GM18526 (cell line): ENCODE measurements around the gene CNNM1.

ENCODE experiments used
- POLR2A ChIP-seq: IDR thresholded peaks from 3 replicates; pipeline ENCODE4 v1.6.1; 2011; ENCODE audit not compliant: insufficient read length; ENCODE audit errors: extremely low read depth

Gene CNNM1

GRCh38 chr10:99411546-99411945, 82.4 kb downstream of the CNNM1 start:
- TF ChIP-seq POLR2A, result no peak

GRCh38 chr10:99412099-99412498, 82.9 kb downstream of the CNNM1 start:
- no peak for TF ChIP-seq POLR2A

- TF ChIP-seq POLR2A, result no peak
Observed at GRCh38 chr10:99418910-99419624, 89.9 kb downstream of the CNNM1 start.

GRCh38 chr10:99419688-99420087, 90.5 kb downstream of the CNNM1 start:
- no peak for TF ChIP-seq POLR2A

DNA sequence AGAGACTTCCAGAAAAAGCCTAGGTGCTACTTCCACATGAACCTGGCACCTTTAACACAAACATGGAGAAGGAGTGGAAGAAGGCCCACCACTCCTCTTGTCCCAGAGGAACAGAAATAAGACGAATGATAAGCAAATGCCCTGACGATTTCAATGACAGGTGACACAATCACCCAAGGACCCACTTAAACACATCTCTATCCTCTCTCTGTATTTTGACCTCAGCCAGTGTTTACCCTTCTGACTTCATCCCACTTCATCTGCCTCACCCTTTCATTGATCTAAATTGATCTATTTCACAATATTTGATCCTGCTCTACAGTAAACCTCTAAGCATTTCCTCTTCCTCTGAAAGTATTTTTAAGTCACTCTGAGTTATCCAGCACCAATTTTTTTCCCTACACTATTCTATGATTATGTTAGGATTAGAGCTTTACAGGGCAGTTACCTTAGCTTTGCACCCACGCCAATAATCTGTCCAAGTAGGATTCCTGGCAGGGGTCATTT, 92.1 kb downstream of the CNNM1 start:
- TF ChIP-seq POLR2A, result no peak

DNA sequence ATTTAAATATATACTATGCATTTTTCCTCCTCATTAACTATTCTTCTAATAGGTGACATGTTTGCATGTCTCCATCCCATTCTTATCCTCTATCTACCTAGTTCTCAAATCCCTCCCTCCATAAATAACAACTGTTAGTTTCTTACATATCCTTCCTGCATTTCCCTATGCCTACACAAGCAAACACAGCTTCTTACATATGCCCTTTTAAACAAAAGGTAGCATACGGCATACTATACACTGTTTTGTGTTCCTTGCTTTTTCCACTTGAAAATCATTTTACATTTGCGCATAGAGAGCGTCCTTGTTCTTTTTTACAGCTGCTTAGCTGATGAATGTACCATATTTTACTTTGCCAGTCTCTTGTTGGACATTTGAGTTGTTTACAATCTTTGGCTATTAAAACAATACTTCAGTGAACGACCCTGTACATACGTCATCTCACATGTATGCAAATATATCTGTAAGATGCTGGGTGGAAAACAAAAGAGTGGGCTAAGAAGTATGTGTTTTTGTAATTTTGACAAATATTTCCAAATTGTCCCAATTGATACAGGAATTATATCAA, 93.5 kb downstream of the CNNM1 start:
- no peak for TF ChIP-seq POLR2A

GRCh38 chr10:99424656-99425055, 95.5 kb downstream of the CNNM1 start:
- no peak for TF ChIP-seq POLR2A

GRCh38 chr10:99425204-99425603, 96.0 kb downstream of the CNNM1 start:
- TF ChIP-seq POLR2A, result no peak

GRCh38 chr10:99426689-99427088, 97.5 kb downstream of the CNNM1 start:
- no peak for TF ChIP-seq POLR2A

DNA sequence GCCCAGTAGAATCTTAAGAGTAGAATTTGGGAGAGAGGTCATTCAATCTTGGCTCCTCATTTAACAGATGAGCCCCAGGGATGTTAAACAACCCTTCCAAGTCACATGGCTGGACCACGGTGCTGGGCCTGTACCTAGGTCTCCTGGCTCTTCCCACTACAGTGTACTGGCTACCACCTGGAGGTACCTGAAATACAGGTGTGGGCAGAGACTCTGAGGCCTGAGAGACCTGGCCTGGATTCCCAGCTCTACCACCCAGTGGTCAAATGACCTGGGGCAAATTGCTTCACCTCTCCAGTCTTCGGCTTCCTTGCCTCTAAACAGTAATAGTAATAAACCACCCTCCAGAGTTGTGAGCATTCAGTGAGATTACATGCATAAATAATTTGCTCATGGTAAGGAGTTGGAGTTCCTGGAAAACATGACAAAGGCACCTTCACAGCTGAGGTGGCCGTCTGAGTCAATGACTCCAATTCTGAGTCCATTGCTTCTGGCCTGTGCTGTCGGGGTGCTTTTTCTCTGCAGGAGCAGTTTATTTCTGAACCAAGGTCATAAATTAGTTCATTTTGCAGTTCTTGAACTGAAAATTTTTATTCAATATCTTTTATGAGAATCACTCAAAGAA, 98.5 kb downstream of the CNNM1 start:
- no peak for TF ChIP-seq POLR2A

GRCh38 chr10:99429517-99430095, 100.5 kb downstream of the CNNM1 start:
- no peak for TF ChIP-seq POLR2A

DNA sequence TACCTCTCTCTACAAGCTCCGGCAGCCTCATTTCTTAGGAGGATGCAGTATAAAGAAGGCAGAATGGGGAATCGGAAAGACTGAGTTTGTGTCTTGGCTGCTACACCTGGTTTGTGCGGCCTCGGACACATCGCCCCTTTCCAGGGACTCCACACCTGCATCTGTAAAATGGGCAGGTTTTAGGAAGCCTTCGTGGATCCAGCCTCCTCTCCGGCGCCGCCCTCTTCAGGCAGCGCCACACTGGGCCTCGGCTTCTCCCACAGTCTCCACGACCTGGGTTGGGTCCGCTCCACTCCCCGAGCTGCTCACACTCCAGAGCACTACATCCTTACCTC, 100.9 kb downstream of the CNNM1 start:
- no peak for TF ChIP-seq POLR2A

DNA sequence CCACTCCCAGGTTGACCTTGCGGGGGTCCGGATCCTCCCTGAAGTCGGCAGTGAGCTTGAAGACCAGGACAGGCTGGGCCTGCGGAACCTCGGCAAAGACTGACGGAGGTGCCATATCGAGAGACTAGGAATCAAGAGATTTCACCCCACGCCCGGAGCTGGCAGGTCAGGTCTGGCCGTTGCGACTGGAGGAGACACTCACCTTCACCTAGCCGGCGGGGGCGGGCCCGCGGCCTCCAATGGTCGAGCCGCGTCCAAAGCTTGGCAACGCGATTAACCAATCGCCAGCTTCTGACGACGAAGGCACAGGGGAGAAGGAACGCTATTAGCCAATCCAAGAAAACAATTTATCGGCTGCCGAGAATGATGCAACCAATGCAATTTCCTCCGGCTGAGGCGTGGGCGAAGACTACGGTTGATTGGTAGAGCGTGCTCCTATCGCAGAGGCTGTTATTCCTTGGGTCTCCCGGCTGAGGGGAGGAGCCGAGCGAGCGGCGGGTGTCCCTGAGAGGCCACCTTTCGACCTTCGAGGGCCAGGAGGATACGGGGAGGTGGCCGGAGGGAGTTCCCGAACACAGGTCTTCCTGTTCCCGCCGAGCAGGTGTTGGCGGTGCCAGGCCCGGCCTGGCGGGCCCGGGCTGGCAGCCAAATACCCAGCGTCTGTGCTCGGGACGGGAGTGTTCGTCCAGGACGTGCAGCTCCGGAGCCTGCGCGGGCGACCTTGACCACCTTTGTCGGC, 101.5 kb downstream of the CNNM1 start, which contains the start of gene GOT1:
TSS of gene GOT1 (minus strand) at position 174 of the 739 bp plus-strand sequence. CDS start at position 115, 59 bp downstream.
- TF ChIP-seq POLR2A, result peak; percentile 83

GRCh38 chr10:99431190-99431760, 102.1 kb downstream of the CNNM1 start:
- no peak for TF ChIP-seq POLR2A

GRCh38 chr10:99432047-99432446, 102.9 kb downstream of the CNNM1 start:
- TF ChIP-seq POLR2A, result no peak

DNA sequence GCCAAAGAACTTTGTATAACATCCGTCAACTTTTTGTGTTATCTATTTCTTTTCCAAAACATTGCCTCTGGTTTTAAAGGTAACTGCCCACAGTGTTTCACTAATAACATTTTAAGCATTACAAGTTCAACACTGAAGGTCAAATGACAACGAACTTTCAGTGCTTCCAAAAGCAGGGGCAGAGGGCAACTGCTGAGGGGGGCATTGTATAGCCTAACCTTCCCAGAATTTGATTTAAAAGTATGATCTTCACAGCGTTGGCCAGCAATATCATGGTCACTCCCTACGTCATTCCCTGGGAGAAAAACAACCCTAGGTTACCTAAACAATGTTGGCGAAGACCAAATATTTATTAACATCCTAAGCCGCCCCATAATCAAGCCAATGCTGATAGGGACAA, 103.7 kb downstream of the CNNM1 start:
- TF ChIP-seq POLR2A, result no peak
